ENCODE results near the gene TRMU.

Gene TRMU

GRCh38 chr22:46387748-46388147 lies 52.2 kb downstream of the TRMU start:
- TF ChIP-seq CTCF (IDR thresholded peaks at IDR 0.05; ENCODE audit: control insufficient read depth, extremely low read depth, insufficient read depth), result no peak
- DNase-seq (ENCODE audit: low read depth), result no peak
- H3K4me3 ChIP-seq (ENCODE audit: low read depth, low read length), result no peak overlapping the region

- no peak for DNase-seq (ENCODE audit: low read depth)
- no peak overlapping the region for H3K4me3 ChIP-seq (ENCODE audit: low read depth, low read length)
- no peak for TF ChIP-seq CTCF (IDR thresholded peaks at IDR 0.05; ENCODE audit: control insufficient read depth, extremely low read depth, insufficient read depth)
Observed at GRCh38 chr22:46388647-46389046, 53.1 kb downstream of the TRMU start.

DNA sequence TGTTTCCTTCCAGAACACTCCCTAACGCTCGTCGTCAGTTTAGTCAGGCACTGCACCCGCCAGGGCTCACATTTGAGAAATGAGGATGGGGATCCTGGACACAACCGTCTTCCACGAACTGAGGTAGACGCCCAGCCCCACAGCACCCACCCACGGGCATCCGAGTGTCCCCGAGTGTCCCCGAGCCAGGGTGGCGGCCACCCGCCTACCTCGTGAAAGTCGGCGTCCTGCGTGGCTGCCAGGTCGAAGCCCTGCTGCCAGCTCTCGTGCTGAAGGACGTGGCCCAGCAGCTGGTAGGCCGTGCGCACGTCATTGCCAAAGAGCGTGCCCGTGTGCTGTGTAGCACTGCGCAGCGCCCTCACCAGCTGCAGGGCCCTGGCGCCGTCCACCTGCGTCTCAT lies 53.6 kb downstream of the TRMU start:
- no peak for TF ChIP-seq CTCF (IDR thresholded peaks at IDR 0.05; ENCODE audit: control insufficient read depth, extremely low read depth, insufficient read depth)
- H3K4me3 ChIP-seq (ENCODE audit: low read depth, low read length), result no peak overlapping the region
- DNase-seq (ENCODE audit: low read depth), result no peak

GRCh38 chr22:46390105-46390651 lies 54.7 kb downstream of the TRMU start:
- no peak for DNase-seq (ENCODE audit: low read depth)
- H3K4me3 ChIP-seq (ENCODE audit: low read depth, low read length), result no peak overlapping the region
- no peak for TF ChIP-seq CTCF (IDR thresholded peaks at IDR 0.05; ENCODE audit: control insufficient read depth, extremely low read depth, insufficient read depth)

GRCh38 chr22:46390652-46391301 lies 55.3 kb downstream of the TRMU start:
- DNase-seq (ENCODE audit: low read depth), result peak; percentile 57
- TF ChIP-seq CTCF (IDR thresholded peaks at IDR 0.05; ENCODE audit: control insufficient read depth, extremely low read depth, insufficient read depth), result peak; percentile 67
- no peak overlapping the region for H3K4me3 ChIP-seq (ENCODE audit: low read depth, low read length)

- no peak for TF ChIP-seq CTCF (IDR thresholded peaks at IDR 0.05; ENCODE audit: control insufficient read depth, extremely low read depth, insufficient read depth)
- H3K4me3 ChIP-seq (ENCODE audit: low read depth, low read length), result no peak overlapping the region
- no peak for DNase-seq (ENCODE audit: low read depth)
Observed at GRCh38 chr22:46391486-46392136, 56.1 kb downstream of the TRMU start.
